Prostate gland (tissue), 2 donors: ENCODE measurements around the gene CHCHD3.

Experiments
- CTCF ChIP-seq, 4 experiments: fragments of 200-600 bp in 2 of 4; fragments of 450-650 bp in 2 of 4; sonication (generic) in 2 of 4; IDR thresholded peaks; 1 replicate in 3 of 4; 2 replicates in 1 of 4; pipeline ENCODE4 v1.5.1; 2016 to 2019; ENCODE audit warnings: antibody characterized with exemption in 4 of 4, mild to moderate bottlenecking in 2 of 4, moderate library complexity in 2 of 4
- POLR2A ChIP-seq: fragments of 450-650 bp; IDR thresholded peaks from one replicate; pipeline ENCODE4 v1.6.1; 2016; ENCODE audit warnings: antibody characterized with exemption, mild to moderate bottlenecking
- POLR2AphosphoS5 ChIP-seq: sonication (generic); formaldehyde crosslinking; IDR thresholded peaks from one replicate; pipeline ENCODE4 v1.6.1; 2017; ENCODE audit warnings: antibody characterized with exemption

GRCh38 chr7:133056370-133057238 lies 25.3 kb downstream of the CHCHD3 start:
- TF ChIP-seq CTCF (IDR thresholded peaks at IDR 0.05) (no peak), POLR2AphosphoS5 (no peak), POLR2A (no peak)
